Smooth muscle cell of the brain vasculature (primary cell): ENCODE data around the gene RAMP1.
"Not testable (repeated sequence)": the region's sequence is repeated elsewhere in the genome, so short reads cannot be mapped to it uniquely, and the experiment has no call there.

Experiments used
- DNase-seq: peaks from one replicate; pipeline ENCODE4 v3.0.0-alpha.2; 2012; ENCODE audit warnings: low read depth, low spot score

RAMP1 gene

DNA sequence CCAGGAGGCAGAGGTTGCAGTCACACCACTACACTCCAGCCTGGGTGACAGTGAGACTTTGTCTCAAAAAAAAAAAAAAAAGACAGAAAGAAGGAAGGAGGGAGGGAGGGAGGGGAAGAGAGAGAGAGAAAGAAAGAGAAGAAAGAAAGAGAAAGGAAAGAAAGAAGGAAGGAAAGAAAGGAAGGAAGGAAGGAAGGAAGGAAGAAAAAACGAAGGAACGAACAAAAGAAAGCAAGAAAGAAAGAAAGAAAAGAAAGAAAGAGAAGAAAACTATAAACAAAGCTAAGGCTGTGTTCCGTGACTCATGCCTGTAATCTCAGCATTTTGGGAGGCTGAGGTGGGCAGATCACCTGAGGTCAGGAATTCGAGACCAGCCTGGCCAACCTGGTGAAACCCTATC lies 91.9 kb downstream of the RAMP1 start:
- not testable (repeated sequence) for DNase-seq

DNA sequence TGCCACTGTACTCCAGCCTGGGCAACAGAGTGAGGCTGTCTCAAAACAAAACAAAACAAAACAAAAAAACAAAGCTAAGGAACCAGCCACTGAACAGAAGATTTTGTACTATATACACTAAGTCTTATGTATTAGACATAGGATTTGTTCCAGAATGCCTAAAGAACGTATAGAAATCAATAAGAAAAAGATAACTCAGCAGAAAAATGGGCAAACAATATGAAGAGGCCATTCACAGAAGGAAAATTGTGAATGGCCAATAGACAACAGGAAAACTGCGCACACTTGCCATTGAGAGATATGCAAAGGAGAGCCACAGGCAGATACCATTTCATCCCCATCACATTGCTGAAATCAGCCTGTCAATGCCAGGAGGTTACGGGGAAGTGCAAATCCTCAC lies 92.5 kb downstream of the RAMP1 start:
- DNase-seq = no peak

DNA sequence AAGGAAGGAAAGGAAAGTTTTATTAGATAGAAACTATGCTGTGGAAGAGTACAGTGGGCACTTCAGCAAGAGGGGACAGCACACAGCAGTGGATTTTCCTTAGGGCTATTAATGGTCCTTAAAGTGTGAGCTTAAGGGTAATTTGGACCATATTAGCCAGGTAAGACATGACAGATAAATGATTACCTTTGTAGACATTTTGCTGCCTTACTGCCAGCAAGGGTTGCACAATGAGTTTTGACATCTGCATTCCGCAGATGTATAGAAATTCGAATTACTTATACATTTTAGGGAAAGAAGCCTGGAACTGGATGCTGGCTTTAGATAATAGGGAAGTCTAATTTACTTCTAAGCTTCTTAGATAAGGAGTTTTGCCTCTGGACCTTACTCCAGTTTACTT lies 93.4 kb downstream of the RAMP1 start:
- no peak for DNase-seq

DNA sequence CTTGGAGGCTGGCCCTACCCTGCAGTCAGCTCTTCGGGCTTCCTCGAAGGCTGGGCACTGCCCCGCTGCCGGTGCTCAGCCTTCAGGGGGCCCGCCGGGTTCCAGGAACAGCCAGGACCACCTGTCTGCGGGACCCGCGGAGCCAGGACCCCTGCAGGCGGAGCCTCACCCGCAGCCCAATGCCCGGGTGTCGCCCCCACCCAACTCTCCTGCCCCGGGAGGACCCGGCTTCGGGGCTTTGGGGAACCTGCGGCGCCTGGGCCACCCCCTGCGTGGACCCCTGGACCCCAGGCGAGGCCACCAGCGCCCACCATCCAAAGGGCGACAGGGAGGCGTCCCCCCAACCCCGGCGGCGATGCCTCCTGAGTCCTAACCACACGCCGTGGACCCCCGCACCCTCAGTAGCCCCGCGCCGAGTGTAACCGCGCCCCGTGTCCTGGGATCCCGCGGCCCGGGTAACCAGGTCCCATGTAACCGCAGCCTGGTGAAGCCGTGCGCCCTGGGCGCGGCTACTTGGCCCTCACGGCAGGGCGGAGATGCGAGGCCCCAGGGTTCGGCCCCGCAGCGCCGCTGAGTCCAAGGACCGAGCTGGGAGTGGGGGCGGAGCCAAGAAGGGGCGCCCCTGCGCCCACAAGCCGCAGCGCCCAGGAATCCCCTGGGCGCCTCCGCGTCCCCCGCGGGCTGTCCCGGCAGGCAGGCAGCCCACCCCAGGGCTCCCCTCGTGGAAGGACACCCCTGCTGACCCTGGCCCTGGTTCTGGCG lies 96.4 kb downstream of the RAMP1 start:
- no peak for DNase-seq

DNA sequence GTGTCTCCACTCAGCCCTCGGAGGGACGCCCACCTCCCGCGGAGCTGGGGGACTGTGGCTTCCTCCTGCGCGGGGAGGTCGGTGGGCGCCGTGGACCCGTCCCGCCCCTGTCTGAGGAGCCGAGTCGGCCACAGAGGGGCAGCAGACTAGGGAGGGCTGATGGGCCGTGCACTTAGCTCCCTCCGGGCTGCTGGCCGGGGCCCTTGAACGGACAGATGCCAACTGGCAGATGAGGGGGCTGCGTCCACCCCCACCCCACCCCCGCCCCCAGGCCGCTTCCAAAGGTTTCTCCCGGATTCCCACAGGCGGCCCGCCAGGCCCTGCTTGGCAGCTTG lies 96.9 kb downstream of the RAMP1 start:
- DNase-seq = no peak

DNA sequence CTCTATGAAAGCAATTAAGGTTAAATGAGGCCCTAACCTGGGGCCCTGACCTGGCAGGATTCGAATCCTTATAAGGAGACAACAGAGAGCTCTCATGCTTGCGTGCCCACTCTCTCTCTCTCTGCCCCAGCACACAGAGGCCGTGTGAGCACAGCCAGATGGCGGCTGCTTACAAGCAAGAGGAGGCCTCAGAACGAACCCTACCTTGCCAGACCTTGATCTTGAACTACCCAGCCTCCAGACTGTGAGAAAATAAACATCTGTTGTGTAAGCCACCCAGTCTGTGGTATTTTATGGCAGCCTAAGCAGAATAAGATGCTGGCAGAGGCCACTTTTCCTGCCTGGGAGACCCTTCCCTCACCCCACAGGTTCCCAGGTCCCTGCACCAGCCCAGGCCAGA lies 102.2 kb downstream of the RAMP1 start:
- DNase-seq = no peak
